NCI-H146 treated with DMSO at 0.1 percent for 48 hours (cell line): Measurements from ENCODE around the gene PTPRD.
A peak's percentile ranks its signal among the peaks of the same experiment; 100 is the strongest.

Source experiments
- DNase-seq: peaks from one replicate; lab custom pipeline; 2025; ENCODE audit not compliant: unreplicated experiment; lab: John Stamatoyannopoulos, UW

The PTPRD gene

GRCh38 chr9:8887369-8887768 lies 1725.4 kb downstream of the PTPRD start:
- no peak for DNase-seq

GRCh38 chr9:8883321-8883720 lies 1729.5 kb downstream of the PTPRD start:
- DNase-seq, result peak; percentile 28

DNA sequence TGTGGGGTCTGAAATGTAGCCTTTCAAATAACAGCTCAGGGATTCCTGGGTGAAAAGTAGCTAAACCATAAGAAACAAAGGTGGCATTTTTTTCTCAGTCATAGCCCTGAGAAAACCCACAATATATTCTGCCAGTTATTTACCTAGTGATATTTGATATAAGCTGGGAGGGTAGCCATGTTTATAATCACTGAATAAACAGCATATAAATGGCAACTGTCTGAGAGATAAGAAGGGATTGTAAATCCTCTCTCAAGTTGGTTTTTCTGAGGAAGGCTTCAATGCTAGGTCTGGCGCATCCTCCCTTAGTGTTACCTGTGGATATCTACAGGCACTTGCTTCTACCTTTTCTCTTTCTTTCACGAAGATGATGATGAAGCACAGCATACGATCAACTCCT lies 1732.7 kb downstream of the PTPRD start:
- peak; percentile 83 for DNase-seq

GRCh38 chr9:8879284-8879683 lies 1733.5 kb downstream of the PTPRD start:
- DNase-seq, result no peak

- no peak for DNase-seq
These were observed 1734.9 kb downstream of the PTPRD start for GRCh38 chr9:8877753-8878494.

DNA sequence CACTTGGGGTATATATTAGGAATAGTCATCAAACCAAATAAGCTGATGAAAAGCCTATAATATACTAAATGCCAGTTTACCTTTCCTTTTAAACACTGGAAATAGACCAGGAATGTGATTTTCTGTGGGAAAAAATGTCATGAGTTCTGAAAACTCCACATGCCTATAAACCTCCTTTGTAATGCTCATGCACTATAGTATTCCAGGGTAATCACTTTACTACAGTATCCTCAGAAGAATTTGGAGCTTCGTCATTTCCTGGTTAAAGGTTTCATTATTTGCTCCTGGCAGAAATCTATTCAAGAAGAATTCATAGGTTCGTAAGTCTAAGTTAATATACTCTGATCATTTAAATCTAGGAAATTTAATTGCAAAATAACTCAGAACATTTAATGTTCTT lies 1736.5 kb downstream of the PTPRD start:
- DNase-seq, result no peak

GRCh38 chr9:8874482-8874881 lies 1738.3 kb downstream of the PTPRD start:
- DNase-seq, result peak; percentile 26

- DNase-seq, result no peak
These were observed 1740.0 kb downstream of the PTPRD start for GRCh38 chr9:8872802-8873201.

DNA sequence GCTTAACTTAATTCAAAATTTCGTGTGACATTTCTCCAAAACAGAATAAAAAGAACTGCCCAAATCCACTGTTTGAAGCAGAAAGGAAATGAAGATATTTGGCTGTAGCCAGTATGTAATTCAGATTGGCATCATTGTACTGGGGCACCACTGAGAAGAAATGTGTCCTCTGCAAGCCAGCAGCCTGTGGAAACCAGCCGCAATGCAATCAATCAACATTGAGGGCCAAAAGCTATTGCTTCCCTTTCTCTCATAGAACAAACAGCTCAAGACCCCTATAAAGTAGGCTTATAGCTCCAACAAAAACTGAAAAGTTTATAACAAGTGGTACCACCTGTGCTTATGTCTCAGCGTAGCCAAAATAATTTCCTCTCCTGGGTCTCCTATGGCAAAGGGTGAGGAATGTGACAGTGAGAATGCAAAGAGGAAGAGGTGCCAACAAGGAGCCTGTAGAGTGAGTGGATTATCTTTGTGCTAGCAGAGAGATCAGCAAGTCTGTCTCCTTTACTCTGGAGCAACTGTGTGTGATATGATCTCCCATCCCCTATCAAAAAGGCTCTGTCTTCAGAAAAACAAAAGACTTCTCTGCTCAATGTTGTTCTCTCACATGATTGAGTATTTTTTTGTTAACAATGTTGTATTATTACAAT lies 1740.9 kb downstream of the PTPRD start:
- no peak for DNase-seq

DNA sequence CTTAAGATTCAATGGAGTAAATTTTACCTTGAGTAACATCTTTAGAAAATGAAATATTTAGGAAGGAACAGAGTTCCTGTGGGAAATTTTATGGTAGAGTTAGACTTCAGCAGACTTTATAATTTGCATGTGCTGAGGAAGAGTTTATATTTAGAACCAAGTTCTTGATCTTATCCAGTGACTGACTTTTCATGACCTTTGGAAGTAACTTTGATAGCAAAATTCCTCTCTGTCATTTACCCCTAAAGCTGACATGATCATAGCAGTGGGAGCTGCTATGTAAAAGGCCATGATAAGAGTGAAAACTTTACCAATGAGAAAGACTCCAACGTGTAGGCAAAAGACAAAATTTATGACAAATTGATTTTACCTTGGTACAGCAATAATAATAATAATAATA lies 1741.4 kb downstream of the PTPRD start:
- no peak for DNase-seq

GRCh38 chr9:8869812-8870211 lies 1743.0 kb downstream of the PTPRD start:
- no peak for DNase-seq

GRCh38 chr9:8868632-8869031 lies 1744.2 kb downstream of the PTPRD start:
- no peak for DNase-seq

- no peak for DNase-seq
These were observed 1745.7 kb downstream of the PTPRD start for GRCh38 chr9:8867148-8867547.

DNA sequence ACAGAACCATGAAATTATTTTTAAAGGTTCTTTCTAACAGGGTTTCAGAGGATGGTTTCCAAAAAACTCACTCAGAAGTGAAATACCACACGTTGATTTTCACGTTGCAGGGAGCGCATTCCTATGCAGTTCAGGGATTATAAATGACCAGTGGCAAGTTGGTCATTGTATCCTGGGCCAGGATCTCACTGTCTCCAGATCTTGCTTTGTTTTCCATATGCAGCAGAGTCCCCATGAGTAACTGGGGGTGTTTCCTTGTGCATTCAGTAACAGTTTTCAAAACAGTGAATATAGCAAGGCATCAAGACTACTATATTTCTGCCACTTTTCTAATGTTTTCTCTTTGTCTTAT lies 1748.3 kb downstream of the PTPRD start:
- no peak for DNase-seq

- DNase-seq, result no peak
These were observed 1748.8 kb downstream of the PTPRD start for GRCh38 chr9:8863886-8864544.

GRCh38 chr9:8863069-8863468 lies 1749.7 kb downstream of the PTPRD start:
- DNase-seq, result no peak

GRCh38 chr9:8860925-8861324 lies 1751.9 kb downstream of the PTPRD start:
- DNase-seq, result no peak

GRCh38 chr9:8860086-8860485 lies 1752.7 kb downstream of the PTPRD start:
- no peak for DNase-seq

DNA sequence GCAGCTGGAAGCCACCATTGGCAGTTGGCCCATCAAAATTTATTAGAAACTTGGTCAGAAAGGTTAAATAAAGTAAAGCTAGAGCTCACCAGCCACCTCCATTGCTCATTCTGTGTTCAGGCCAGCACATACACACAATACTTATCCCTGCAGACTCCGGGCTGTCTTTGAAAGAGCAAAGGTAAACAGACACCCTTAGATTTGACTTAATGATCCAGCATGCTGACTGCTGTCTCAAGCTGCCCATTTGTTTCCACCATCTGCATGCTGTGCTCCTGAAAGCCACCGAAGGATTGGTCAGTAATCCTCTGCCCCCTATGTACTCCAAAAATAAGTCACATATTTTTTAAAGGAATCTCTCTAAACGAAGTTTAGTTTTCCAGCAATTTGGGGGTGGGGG lies 1753.4 kb downstream of the PTPRD start:
- DNase-seq, result peak; percentile 12

DNA sequence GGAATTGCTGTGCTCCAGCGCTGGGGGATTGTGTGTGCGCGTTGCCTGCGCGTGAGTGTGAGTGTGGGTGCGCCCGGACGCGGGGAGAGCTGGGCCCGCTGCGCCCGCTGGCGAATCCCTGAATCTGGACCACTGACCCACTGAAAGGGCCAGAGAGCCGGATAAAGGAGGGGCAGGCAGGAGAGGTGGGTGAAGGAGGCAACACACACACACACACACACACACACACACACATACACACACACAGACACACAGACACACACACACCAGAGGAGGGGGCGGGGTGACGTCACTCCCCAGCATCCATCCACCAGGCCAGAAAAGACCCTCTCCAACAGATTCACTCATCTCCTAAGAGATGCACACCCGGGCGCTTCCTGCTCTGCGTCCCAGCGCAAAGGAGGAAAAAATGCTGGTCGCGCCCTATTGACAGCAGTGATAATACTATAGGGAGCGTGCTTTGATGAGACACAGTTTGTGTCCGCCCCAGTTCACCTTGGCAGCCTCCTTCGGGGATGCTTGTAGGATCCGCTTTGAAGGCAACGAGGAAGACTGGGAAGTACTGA lies 1754.1 kb downstream of the PTPRD start:
- DNase-seq, result no peak

GRCh38 chr9:8857926-8858595 lies 1754.7 kb downstream of the PTPRD start:
- peak; percentile 63 for DNase-seq
